WTC11 (cell line): ENCODE measurements around the gene BCL7A.

Source experiments
- ESRRA ChIP-seq: sonication (generic); formaldehyde crosslinking; IDR thresholded peaks from 2 replicates; pipeline ENCODE4 v1.8.1; 2022; ENCODE audit warnings: mild to moderate bottlenecking, missing genetic modification reagents, borderline replicate concordance
- GABPB1 ChIP-seq: sonication (generic); formaldehyde crosslinking; IDR thresholded peaks from 2 replicates; pipeline ENCODE4 v1.8.1; 2023; ENCODE audit warnings: mild to moderate bottlenecking, missing genetic modification reagents
- IRF2 ChIP-seq: sonication (generic); formaldehyde crosslinking; IDR thresholded peaks from 2 replicates; pipeline ENCODE4 v1.8.0; 2022; ENCODE audit warnings: low read depth, missing genetic modification reagents, borderline replicate concordance
- SP1 ChIP-seq: sonication (generic); formaldehyde crosslinking; conservative IDR thresholded peaks from 2 replicates; pipeline ENCODE4 v1.8.1; 2022; ENCODE audit warnings: missing genetic modification reagents
- TEAD4 ChIP-seq: sonication (generic); formaldehyde crosslinking; IDR thresholded peaks from 2 replicates; pipeline ENCODE4 v1.8.0; 2022; ENCODE audit warnings: mild to moderate bottlenecking, missing genetic modification reagents
- TP53 ChIP-seq: sonication (generic); formaldehyde crosslinking; IDR thresholded peaks from 2 replicates; pipeline ENCODE4 v1.8.1; 2023; ENCODE audit warnings: mild to moderate bottlenecking, missing genetic modification reagents
- TF ChIP-seq, protein P1 (sequence below): fragments of 200-600 bp; IDR thresholded peaks from 2 replicates; pipeline ENCODE4 v1.8.0; 2022; ENCODE audit warnings: antibody characterized with exemption
- TF ChIP-seq, protein P2 (sequence below): sonication (generic); formaldehyde crosslinking; IDR thresholded peaks from 2 replicates; pipeline ENCODE4 v1.8.1; 2023; ENCODE audit warnings: mild to moderate bottlenecking, missing genetic modification reagents
- TF ChIP-seq, protein P3 (sequence below): sonication (generic); formaldehyde crosslinking; IDR thresholded peaks from 2 replicates; pipeline ENCODE4 v1.8.1; 2023; ENCODE audit warnings: mild to moderate bottlenecking, missing genetic modification reagents, moderate library complexity
- TF ChIP-seq, protein P4 (sequence below): sonication (generic); formaldehyde crosslinking; IDR thresholded peaks from 2 replicates; pipeline ENCODE4 v1.8.1; 2022; ENCODE audit warnings: low read depth, missing genetic modification reagents, borderline replicate concordance
- TF ChIP-seq, protein P5 (sequence below): fragments of 250-450 bp; sonication (Bioruptor Pico); IDR thresholded peaks from 2 replicates; pipeline ENCODE4 v2.1.2; 2022; ENCODE audit warnings: mild to moderate bottlenecking, moderate library complexity

DNA sequence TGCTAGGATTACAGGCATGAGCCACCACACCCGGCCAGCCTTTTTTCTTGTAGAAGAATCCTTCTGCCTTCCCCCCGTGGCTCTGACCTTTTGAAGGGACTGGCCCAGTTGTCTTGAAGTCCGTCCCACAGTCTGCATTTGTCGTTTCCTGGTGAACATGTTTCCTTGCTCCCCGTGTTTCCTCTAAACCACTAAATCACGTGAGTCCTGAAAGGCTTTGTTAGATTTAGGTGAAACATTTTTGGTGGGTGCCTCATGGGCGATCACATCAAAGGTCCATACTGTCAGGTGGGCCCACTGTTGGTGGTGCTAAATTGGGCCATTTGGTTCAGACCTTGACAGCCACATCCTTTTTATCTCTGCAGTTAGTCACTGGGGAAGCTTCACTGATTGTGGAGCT, 83.2 kb downstream of the BCL7A start:
- TF ChIP-seq, protein P1, sequence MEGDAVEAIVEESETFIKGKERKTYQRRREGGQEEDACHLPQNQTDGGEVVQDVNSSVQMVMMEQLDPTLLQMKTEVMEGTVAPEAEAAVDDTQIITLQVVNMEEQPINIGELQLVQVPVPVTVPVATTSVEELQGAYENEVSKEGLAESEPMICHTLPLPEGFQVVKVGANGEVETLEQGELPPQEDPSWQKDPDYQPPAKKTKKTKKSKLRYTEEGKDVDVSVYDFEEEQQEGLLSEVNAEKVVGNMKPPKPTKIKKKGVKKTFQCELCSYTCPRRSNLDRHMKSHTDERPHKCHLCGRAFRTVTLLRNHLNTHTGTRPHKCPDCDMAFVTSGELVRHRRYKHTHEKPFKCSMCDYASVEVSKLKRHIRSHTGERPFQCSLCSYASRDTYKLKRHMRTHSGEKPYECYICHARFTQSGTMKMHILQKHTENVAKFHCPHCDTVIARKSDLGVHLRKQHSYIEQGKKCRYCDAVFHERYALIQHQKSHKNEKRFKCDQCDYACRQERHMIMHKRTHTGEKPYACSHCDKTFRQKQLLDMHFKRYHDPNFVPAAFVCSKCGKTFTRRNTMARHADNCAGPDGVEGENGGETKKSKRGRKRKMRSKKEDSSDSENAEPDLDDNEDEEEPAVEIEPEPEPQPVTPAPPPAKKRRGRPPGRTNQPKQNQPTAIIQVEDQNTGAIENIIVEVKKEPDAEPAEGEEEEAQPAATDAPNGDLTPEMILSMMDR: no peak
- TF ChIP-seq SP1 (CRISPR knock-in tag) (no peak), IRF2 (CRISPR knock-in tag) (no peak), TP53 (CRISPR knock-in tag) (no peak), TEAD4 (CRISPR knock-in tag) (no peak), ESRRA (CRISPR knock-in tag) (no peak), GABPB1 (no peak)
- TF ChIP-seq, protein P2, sequence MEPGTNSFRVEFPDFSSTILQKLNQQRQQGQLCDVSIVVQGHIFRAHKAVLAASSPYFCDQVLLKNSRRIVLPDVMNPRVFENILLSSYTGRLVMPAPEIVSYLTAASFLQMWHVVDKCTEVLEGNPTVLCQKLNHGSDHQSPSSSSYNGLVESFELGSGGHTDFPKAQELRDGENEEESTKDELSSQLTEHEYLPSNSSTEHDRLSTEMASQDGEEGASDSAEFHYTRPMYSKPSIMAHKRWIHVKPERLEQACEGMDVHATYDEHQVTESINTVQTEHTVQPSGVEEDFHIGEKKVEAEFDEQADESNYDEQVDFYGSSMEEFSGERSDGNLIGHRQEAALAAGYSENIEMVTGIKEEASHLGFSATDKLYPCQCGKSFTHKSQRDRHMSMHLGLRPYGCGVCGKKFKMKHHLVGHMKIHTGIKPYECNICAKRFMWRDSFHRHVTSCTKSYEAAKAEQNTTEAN (CRISPR knock-in tag): no peak
- TF ChIP-seq, protein P3, sequence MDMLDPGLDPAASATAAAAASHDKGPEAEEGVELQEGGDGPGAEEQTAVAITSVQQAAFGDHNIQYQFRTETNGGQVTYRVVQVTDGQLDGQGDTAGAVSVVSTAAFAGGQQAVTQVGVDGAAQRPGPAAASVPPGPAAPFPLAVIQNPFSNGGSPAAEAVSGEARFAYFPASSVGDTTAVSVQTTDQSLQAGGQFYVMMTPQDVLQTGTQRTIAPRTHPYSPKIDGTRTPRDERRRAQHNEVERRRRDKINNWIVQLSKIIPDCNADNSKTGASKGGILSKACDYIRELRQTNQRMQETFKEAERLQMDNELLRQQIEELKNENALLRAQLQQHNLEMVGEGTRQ (CRISPR knock-in tag): no peak
- TF ChIP-seq, protein P4, sequence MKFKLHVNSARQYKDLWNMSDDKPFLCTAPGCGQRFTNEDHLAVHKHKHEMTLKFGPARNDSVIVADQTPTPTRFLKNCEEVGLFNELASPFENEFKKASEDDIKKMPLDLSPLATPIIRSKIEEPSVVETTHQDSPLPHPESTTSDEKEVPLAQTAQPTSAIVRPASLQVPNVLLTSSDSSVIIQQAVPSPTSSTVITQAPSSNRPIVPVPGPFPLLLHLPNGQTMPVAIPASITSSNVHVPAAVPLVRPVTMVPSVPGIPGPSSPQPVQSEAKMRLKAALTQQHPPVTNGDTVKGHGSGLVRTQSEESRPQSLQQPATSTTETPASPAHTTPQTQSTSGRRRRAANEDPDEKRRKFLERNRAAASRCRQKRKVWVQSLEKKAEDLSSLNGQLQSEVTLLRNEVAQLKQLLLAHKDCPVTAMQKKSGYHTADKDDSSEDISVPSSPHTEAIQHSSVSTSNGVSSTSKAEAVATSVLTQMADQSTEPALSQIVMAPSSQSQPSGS (CRISPR knock-in tag): no peak
- TF ChIP-seq, protein P5, sequence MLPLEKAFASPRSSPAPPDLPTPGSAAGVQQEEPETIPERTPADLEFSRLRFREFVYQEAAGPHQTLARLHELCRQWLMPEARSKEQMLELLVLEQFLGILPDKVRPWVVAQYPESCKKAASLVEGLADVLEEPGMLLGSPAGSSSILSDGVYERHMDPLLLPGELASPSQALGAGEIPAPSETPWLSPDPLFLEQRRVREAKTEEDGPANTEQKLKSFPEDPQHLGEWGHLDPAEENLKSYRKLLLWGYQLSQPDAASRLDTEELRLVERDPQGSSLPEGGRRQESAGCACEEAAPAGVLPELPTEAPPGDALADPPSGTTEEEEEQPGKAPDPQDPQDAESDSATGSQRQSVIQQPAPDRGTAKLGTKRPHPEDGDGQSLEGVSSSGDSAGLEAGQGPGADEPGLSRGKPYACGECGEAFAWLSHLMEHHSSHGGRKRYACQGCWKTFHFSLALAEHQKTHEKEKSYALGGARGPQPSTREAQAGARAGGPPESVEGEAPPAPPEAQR (CRISPR knock-in tag): no peak
